Cortex of kidney (tissue), 1 donor: ENCODE results near the gene LYRM9.
"Not testable (repeated sequence)": the region's sequence is repeated elsewhere in the genome, so short reads cannot be mapped to it uniquely, and the experiment has no call there.

Source experiments
- DNase-seq: peaks from one replicate; lab custom pipeline; 2025; lab: John Stamatoyannopoulos, UW

The LYRM9 gene

GRCh38 chr17:27839571-27840405, 53.4 kb downstream of the LYRM9 start:
- not testable (repeated sequence) for DNase-seq

GRCh38 chr17:27838607-27839006, 54.6 kb downstream of the LYRM9 start:
- DNase-seq: not testable (repeated sequence)

- DNase-seq: not testable (repeated sequence)
Measured at GRCh38 chr17:27837769-27838168, 55.4 kb downstream of the LYRM9 start.

DNA sequence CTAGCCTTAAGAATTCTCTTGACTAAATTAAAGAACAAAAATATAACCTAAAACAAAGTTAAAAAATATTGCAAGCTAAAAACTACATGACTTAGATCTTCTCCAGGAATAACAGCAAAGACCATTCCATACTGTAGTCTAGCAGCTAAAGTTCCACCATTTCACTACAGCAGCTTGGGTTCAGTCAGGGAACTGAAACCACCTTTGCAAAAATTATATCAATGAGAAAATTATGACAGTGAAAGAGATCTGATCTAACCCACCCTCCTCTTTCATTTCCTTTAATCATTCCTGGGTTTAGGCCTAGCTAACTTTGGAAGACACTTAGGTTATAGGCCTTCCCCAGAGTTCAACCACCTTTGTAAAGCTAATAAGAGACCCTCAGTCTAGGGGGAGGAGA, 56.5 kb downstream of the LYRM9 start:
- DNase-seq: no peak

DNA sequence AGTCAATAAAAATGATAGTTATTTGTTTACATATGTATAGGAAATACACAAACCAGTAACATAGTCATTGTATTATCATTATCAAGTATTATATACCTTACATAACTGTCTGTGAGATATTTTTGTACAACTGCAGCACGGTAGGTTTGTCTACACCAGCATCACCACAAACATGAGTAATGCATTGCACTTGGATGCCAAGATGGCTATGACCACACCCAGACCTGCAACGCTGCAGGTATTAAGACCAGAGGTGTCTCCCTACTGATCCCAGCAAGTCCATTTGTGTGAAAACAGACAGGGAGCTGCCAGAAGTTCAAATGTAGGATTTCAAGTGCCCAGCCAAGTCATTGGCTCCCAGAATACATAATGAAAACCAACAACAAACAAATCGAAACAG, 58.6 kb downstream of the LYRM9 start:
- DNase-seq: no peak

DNA sequence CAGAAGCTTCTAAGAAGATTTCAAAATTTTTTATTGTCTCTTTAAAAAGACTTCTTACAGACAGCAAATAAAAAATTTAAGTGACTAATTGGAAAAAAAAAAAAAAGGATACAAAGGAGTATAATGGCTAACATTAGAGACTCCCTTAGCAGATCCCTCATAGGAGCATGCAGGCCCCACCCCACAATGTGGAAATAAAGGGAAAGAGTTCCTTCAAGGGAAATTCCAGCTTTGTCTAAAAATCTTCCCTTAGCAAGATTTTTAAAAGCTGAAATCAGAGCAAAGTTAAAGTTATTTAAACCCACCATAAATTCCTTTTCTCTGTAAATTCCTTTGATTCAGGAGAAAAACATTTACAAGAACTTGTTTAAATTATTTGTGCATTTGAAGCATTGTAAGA, 60.3 kb downstream of the LYRM9 start:
- DNase-seq: no peak

DNA sequence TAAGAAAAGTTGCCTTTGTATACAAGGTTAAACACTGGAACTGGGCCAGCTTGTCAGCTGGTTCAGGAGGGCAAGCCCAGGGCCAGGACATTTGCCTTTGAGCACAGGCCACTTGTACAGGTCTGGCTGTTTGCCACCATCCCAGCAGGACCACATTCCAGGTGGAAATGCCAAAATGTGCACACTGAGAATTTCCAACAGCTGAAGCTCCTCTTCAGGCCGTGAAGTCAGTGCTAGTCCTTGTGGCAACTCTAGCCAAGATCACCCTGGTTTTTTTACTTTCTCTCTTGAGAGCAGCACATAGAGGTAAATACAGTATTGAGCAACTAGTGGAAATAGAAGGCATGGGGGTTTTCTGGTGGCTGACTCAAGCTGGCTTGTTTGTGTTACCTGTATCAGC, 63.3 kb downstream of the LYRM9 start:
- DNase-seq: not testable (repeated sequence)

DNA sequence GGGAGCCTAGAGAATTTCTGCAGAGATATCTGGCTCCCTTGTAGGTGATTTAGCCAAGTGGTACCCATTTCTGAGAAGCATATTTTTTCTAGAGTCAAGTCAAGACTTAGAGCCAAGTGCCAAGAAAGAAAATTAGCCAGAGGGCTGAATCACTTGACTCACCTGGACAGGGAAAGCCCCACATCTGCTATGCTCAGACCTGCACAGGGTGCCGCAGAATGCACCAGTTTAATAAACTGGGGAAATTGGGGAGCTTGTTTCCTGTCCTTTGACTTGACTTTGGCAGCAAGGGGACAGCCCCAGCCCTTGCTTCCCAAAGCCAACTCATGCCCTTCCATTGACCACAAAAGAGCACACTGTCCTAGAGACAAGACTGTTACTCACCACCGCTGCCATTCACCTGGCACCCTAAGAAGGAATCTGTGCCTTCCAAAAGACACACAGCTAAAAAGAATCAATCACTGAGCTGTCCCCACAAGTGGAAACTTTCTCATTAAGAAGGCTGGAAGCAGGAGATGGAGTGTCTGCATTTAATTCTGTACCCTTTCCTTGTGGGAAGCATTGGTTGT, 63.9 kb downstream of the LYRM9 start:
- not testable (repeated sequence) for DNase-seq
